CD4-positive, alpha-beta T cell (primary cell): Measurements from ENCODE around the gene RPL36A. TPM values are rescaled to one million over a fixed set of nuclear protein-coding genes. Genes with fewer than 3 reads are reported as not detected.

Source experiments
- ATAC-seq: fragments of 200-7000 bp; cut with Tn5 transposase; one replicate; pipeline ENCODE4 v1.10.0; 2022; ENCODE audit warnings: mild to moderate bottlenecking; ENCODE audit not compliant: poor library complexity
- CTCF ChIA-PET: fragments of 350-600 bp; sonication (Branson Sonifier 250); formaldehyde crosslinking; loops from one replicate; lab custom pipeline; 2021; ENCODE audit warnings: antibody characterized with exemption, inconsistent platforms; lab: Charles Lee
- POLR2A ChIA-PET: fragments of 350-600 bp; sonication (Branson Sonifier 250); formaldehyde crosslinking; loops from one replicate; lab custom pipeline; 2021; ENCODE audit warnings: antibody characterized with exemption, inconsistent platforms; lab: Charles Lee
- DNase-seq, 14 experiments: peaks; one replicate each; pipeline ENCODE4 v3.0.0-alpha.2; 2013 to 2020; ENCODE audit warnings: mixed read lengths in 2 of 14
- H3K27ac ChIP-seq, 2 donors: one replicate each; pipeline versions ENCODE4 v1.5.1 to v1.7.0; 2013; ENCODE audit warnings: low read length in 2 of 2, low read depth in 1 of 2, mild to moderate bottlenecking in 1 of 2
- H3K27me3 ChIP-seq, 2 experiments: 1 replicate in 1 of 2; 2 replicates in 1 of 2; pipeline versions ENCODE4 v1.6.1 to v1.7.0; 2013; ENCODE audit warnings: low read length in 2 of 2, control low read depth in 1 of 2, mild to moderate bottlenecking in 1 of 2, moderate library complexity in 1 of 2; ENCODE audit not compliant: insufficient read depth in 2 of 2, control insufficient read depth in 1 of 2
- H3K36me3 ChIP-seq: one replicate; pipeline ENCODE4 v1.6.1; 2013; ENCODE audit warnings: low read length, control low read depth; ENCODE audit not compliant: insufficient read depth
- H3K4me1 ChIP-seq: one replicate; pipeline ENCODE4 v1.6.1; 2013; ENCODE audit warnings: low read length, control low read depth; ENCODE audit not compliant: insufficient read depth
- H3K4me3 ChIP-seq: one replicate; pipeline ENCODE4 v1.5.1; 2013; ENCODE audit warnings: mild to moderate bottlenecking, low read length, moderate library complexity
- H3K9me3 ChIP-seq, 2 experiments: 1 replicate in 1 of 2; 2 replicates in 1 of 2; pipeline versions ENCODE4 v1.6.1 to v1.7.0; 2013; ENCODE audit warnings: low read length in 2 of 2, mild to moderate bottlenecking in 2 of 2, control low read depth in 1 of 2, moderate library complexity in 1 of 2; ENCODE audit not compliant: control insufficient read depth in 1 of 2, insufficient read depth in 1 of 2
- H3K27ac Mint-ChIP-seq: one replicate; pipeline ENCODE4 v1.8.0; 2020; ENCODE audit warnings: mixed read lengths
- H3K27me3 Mint-ChIP-seq: one replicate; pipeline ENCODE4 v1.8.0; 2021; ENCODE audit warnings: mixed read lengths
- H3K36me3 Mint-ChIP-seq: one replicate; pipeline ENCODE4 v1.8.0; 2021; ENCODE audit warnings: low read depth, mixed read lengths
- H3K4me1 Mint-ChIP-seq: one replicate; pipeline ENCODE4 v1.8.0; 2021; ENCODE audit warnings: low read depth, mixed read lengths
- H3K4me3 Mint-ChIP-seq: one replicate; pipeline ENCODE4 v1.8.0; 2020; ENCODE audit warnings: mild to moderate bottlenecking, mixed read lengths
- H3K9me3 Mint-ChIP-seq: one replicate; pipeline ENCODE4 v1.8.0; 2020; ENCODE audit warnings: mixed read lengths
- CTCF ChIP-seq: fragments of 200-600 bp; IDR thresholded peaks from one replicate; pipeline ENCODE4 v1.8.0; 2022; ENCODE audit warnings: antibody characterized with exemption, mild to moderate bottlenecking
- intact Hi-C, 2 experiments: fragments of 100-400 bp; cut with DNase I in 1 of 2; cut with micrococcal nuclease in 1 of 2; formaldehyde crosslinking; loops; one replicate each; pipeline versions ENCODE4 v1.15.1 to v1.9.0; 2023 to 2025; cut with DNase I, micrococcal nuclease
- total RNA-seq, 174 experiments: library from RNA in 2 of 174; stranded (reverse) in 2 of 174; gene quantifications; one replicate each; pipeline ENCODE4 v1.2.3 and lab custom pipeline; 2021 to 2026

RPL36A gene
- total RNA-seq, 2 experiments from 2014 or later: 417 to 536 TPM

- peaks cover 8% of the 10 kb centered on the region for H3K4me1 Mint-ChIP-seq
- H3K27ac ChIP-seq: no peak overlapping the region
- intact Hi-C loops: no loop called here
- H3K9me3 ChIP-seq: no peaks in the 10 kb centered on the region
- H3K27me3 ChIP-seq: no peaks in the 10 kb centered on the region
- POLR2A ChIA-PET: interaction anchor here (1.2 kb wide), 1 partner anchor 10 kb away, joined by 3 read pairs; the partner anchor contains the start of genes GLA and HNRNPH2
- no peak overlapping the region for H3K27ac Mint-ChIP-seq
- H3K36me3 ChIP-seq: peaks cover 22% of the 10 kb centered on the region
- H3K36me3 Mint-ChIP-seq: peaks cover 34% of the 10 kb centered on the region
- H3K27me3 Mint-ChIP-seq: no peaks in the 10 kb centered on the region
- no peak for ATAC-seq
- no peak for TF ChIP-seq CTCF
- H3K9me3 Mint-ChIP-seq: no peaks in the 10 kb centered on the region
- no peak overlapping the region for H3K4me3 ChIP-seq
- no peak overlapping the region for H3K4me3 Mint-ChIP-seq
- CTCF ChIA-PET: no interaction called here
- H3K4me1 ChIP-seq: peaks cover 3% of the 10 kb centered on the region
- no peak for DNase-seq
Measured at GRCh38 chrX:101397779-101398178, 7.0 kb downstream of the RPL36A start.

GRCh38 chrX:101398694-101399093, 7.9 kb downstream of the RPL36A start:
- Histone ChIP-seq H3K27ac (no peak overlapping the region), H3K36me3 (peaks cover 15% of the 10 kb centered on the region), H3K4me1 (peaks cover 2% of the 10 kb centered on the region), H3K4me3 (no peak overlapping the region), H3K9me3 (no peaks in the 10 kb centered on the region), H3K27me3 (no peaks in the 10 kb centered on the region)
- TF ChIP-seq CTCF: no peak
- peaks cover 25% of the 10 kb centered on the region for H3K36me3 Mint-ChIP-seq
- intact Hi-C loops: no loop called here
- peaks cover 1% of the 10 kb centered on the region for H3K4me1 Mint-ChIP-seq
- no peak for DNase-seq
- no peak for ATAC-seq
- ChIA-PET POLR2A (interaction anchor here (1.2 kb wide), 1 partner anchor 9 kb away, joined by 3 read pairs; the partner anchor contains the start of genes GLA and HNRNPH2), CTCF (interaction anchor here (1.7 kb wide), 1 partner anchor 9 kb away, joined by 5 read pairs; no protein-coding TSS in a partner anchor)
- no peak overlapping the region for H3K27ac Mint-ChIP-seq
- no peak overlapping the region for H3K4me3 Mint-ChIP-seq
- H3K27me3 Mint-ChIP-seq: no peaks in the 10 kb centered on the region
- no peaks in the 10 kb centered on the region for H3K9me3 Mint-ChIP-seq

GRCh38 chrX:101399825-101400224, 9.0 kb downstream of the RPL36A start:
- H3K9me3 ChIP-seq: no peaks in the 10 kb centered on the region
- intact Hi-C loops: loop anchor here in 1 of 2 experiments (5.0 to 10.0 kb wide), 2 partner anchors 532 to 1205 kb away; partner anchors contain the start of gene ZMAT1
- ChIA-PET POLR2A (no interaction called here), CTCF (interaction anchor here (1.7 kb wide), 1 partner anchor 10 kb away, joined by 5 read pairs; no protein-coding TSS in a partner anchor)
- Mint-ChIP-seq H3K4me1 (no peaks in the 10 kb centered on the region), H3K36me3 (peaks cover 27% of the 10 kb centered on the region), H3K9me3 (no peaks in the 10 kb centered on the region), H3K27me3 (no peaks in the 10 kb centered on the region), H3K27ac (no peak overlapping the region), H3K4me3 (no peak overlapping the region)
- ATAC-seq (no peak), DNase-seq (no peak)
- no peak for TF ChIP-seq CTCF
- H3K27me3 ChIP-seq: no peaks in the 10 kb centered on the region
- no peak overlapping the region for H3K27ac ChIP-seq
- no peak overlapping the region for H3K4me3 ChIP-seq
- no peaks in the 10 kb centered on the region for H3K4me1 ChIP-seq
- peaks cover 14% of the 10 kb centered on the region for H3K36me3 ChIP-seq
